ENCODE data around the gene METTL27.

DNA sequence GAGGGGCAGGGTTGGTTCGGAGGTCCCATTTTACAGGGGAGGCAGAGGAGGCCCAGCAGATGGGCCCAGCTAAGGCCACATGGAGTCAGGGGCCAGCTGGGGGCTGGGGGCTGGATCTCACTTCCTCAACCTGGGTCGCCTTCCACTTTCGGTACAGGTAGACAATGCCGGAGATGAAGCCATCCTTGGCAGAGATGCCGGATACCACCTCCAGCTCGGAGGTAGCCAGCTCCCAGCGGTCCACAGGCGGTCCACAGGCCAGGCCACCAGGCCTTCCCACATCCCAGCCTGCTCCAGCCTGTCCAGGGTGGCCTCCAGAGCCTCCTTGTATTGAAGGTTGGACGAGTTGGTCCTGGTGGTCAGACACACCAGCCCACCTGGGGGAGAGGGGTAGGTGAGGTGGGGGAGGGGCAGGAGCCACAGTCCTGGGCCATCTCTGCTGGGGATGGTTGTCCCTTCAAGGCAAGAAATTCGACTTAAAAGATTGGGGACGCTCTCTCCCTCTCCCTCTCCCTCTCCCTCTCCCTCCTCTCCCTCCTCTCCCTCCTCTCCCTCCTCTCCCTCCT, 7.6 kb downstream of the METTL27 start:
- TF ChIP-seq, protein P1, sequence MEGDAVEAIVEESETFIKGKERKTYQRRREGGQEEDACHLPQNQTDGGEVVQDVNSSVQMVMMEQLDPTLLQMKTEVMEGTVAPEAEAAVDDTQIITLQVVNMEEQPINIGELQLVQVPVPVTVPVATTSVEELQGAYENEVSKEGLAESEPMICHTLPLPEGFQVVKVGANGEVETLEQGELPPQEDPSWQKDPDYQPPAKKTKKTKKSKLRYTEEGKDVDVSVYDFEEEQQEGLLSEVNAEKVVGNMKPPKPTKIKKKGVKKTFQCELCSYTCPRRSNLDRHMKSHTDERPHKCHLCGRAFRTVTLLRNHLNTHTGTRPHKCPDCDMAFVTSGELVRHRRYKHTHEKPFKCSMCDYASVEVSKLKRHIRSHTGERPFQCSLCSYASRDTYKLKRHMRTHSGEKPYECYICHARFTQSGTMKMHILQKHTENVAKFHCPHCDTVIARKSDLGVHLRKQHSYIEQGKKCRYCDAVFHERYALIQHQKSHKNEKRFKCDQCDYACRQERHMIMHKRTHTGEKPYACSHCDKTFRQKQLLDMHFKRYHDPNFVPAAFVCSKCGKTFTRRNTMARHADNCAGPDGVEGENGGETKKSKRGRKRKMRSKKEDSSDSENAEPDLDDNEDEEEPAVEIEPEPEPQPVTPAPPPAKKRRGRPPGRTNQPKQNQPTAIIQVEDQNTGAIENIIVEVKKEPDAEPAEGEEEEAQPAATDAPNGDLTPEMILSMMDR (IDR thresholded peaks at IDR 0.05) = no peak
- no peak for TF ChIP-seq POLR2A (IDR thresholded peaks at IDR 0.05)

All from thyroid gland (tissue), 4 donors.